Neural cell (in vitro differentiated cells): ENCODE data around the gene RAB3C. TPM values are rescaled to one million over a fixed set of nuclear protein-coding genes. Genes with fewer than 3 reads are reported as not detected.

ENCODE experiments used
- H2AFZ ChIP-seq: fragments of 200-600, 300-800 bp; sonication (generic), shearing (Covaris generic); 2 replicates; pipeline ENCODE4 v1.6.0; 2014; ENCODE audit warnings: low read depth, mild to moderate bottlenecking, antibody characterized with exemption, low read length, moderate library complexity
- H3F3A ChIP-seq: fragments of 200-600 bp; shearing (Covaris generic); 2 replicates; pipeline ENCODE4 v1.6.1; 2016; ENCODE audit warnings: mild to moderate bottlenecking, moderate library complexity, mixed read lengths, antibody characterized with exemption, low read length; ENCODE audit not compliant: insufficient read depth, poor library complexity, severe bottlenecking
- H3K27ac ChIP-seq: fragments of 200-600, 300-800 bp; sonication (generic), shearing (Covaris generic); 2 replicates; pipeline ENCODE4 v1.5.1; 2014; ENCODE audit warnings: mild to moderate bottlenecking, low read length, moderate library complexity
- H3K27me3 ChIP-seq: fragments of 300-800, 200-600 bp; sonication (generic), shearing (Covaris generic); 2 replicates; pipeline ENCODE4 v1.6.0; 2014; ENCODE audit warnings: mild to moderate bottlenecking, low read depth, low read length, moderate library complexity; ENCODE audit not compliant: insufficient read depth
- H3K36me3 ChIP-seq: fragments of 300-800, 200-600 bp; sonication (generic), shearing (Covaris generic); 2 replicates; pipeline ENCODE4 v1.5.1; 2014; ENCODE audit warnings: mild to moderate bottlenecking, antibody characterized with exemption, low read length, moderate library complexity; ENCODE audit not compliant: insufficient read depth
- H3K4me2 ChIP-seq: fragments of 300-800, 200-600 bp; sonication (generic), shearing (Covaris generic); 2 replicates; pipeline ENCODE4 v1.6.0; 2014; ENCODE audit warnings: mild to moderate bottlenecking, low read length
- H3K4me3 ChIP-seq: fragments of 300-800, 200-600 bp; sonication (generic), shearing (Covaris generic); 2 replicates; pipeline ENCODE4 v1.5.1; 2014; ENCODE audit warnings: mild to moderate bottlenecking, low read length, moderate library complexity
- H3K79me2 ChIP-seq: fragments of 200-600 bp; shearing (Covaris generic); replicated peaks from 2 replicates; pipeline ENCODE4 v1.6.0; 2014; ENCODE audit warnings: mild to moderate bottlenecking, low read length, moderate library complexity; ENCODE audit not compliant: insufficient read depth
- H3K9ac ChIP-seq: fragments of 300-800, 200-600 bp; sonication (generic), shearing (Covaris generic); 2 replicates; pipeline ENCODE4 v1.6.1; 2016; ENCODE audit warnings: mild to moderate bottlenecking, low read length, mixed read lengths
- H3K9me2 ChIP-seq: fragments of 200-600 bp; shearing (Covaris generic); 2 replicates; pipeline ENCODE4 v1.6.1; 2016; ENCODE audit warnings: mild to moderate bottlenecking, low read length, mixed read lengths; ENCODE audit not compliant: insufficient read depth
- H3K9me3 ChIP-seq: fragments of 200-600, 300-800 bp; sonication (generic), shearing (Covaris generic); 2 replicates; pipeline ENCODE4 v1.6.1; 2016; ENCODE audit warnings: mild to moderate bottlenecking, mixed run types, low read length, moderate library complexity, mixed read lengths
- H4K20me1 ChIP-seq: fragments of 200-600 bp; shearing (Covaris generic); 2 replicates; pipeline ENCODE4 v1.6.1; 2016; ENCODE audit warnings: mild to moderate bottlenecking, mixed run types; ENCODE audit not compliant: insufficient read depth
- EP300 ChIP-seq: fragments of 450-650 bp; conservative IDR thresholded peaks from 2 replicates; pipeline ENCODE4 v1.6.1; 2014; ENCODE audit warnings: antibody characterized with exemption, mild to moderate bottlenecking, moderate library complexity; ENCODE audit not compliant: poor library complexity, severe bottlenecking
- EZH2 ChIP-seq: fragments of 200-600, 300-800 bp; shearing (Covaris generic), sonication (generic); IDR thresholded peaks from 2 replicates; pipeline ENCODE4 v1.6.1; 2014; ENCODE audit warnings: antibody characterized with exemption, low read length, borderline replicate concordance, mild to moderate bottlenecking; ENCODE audit not compliant: insufficient read depth, poor library complexity, severe bottlenecking
- MXI1 ChIP-seq: fragments of 450-650 bp; conservative IDR thresholded peaks from 2 replicates; pipeline ENCODE4 v1.6.1; 2014; ENCODE audit warnings: antibody characterized with exemption, mild to moderate bottlenecking; ENCODE audit not compliant: poor library complexity, severe bottlenecking
- POLR2AphosphoS5 ChIP-seq: IDR thresholded peaks from 2 replicates; pipeline ENCODE4 v1.6.1; 2012
- RAD21 ChIP-seq: fragments of 450-650 bp; conservative IDR thresholded peaks from 2 replicates; pipeline ENCODE4 v1.6.1; 2014; ENCODE audit warnings: antibody characterized with exemption, mild to moderate bottlenecking, moderate library complexity
- SMC3 ChIP-seq: fragments of 450-650 bp; conservative IDR thresholded peaks from 2 replicates; pipeline ENCODE4 v1.6.1; 2014; ENCODE audit warnings: antibody characterized with exemption, mild to moderate bottlenecking, moderate library complexity; ENCODE audit not compliant: poor library complexity
- TAF1 ChIP-seq: IDR thresholded peaks from 2 replicates; pipeline ENCODE4 v1.6.1; 2012; ENCODE audit warnings: low read depth
- polyA plus RNA-seq: library from polyadenylated mRNA; depleted of rRNA; stranded (reverse); fragments of >200 nt; gene quantifications from 2 replicates; pipeline ENCODE4 v1.2.3, GENCODE V29; 2014
- TF ChIP-seq, protein P1 (sequence below): fragments of 450-650 bp; IDR thresholded peaks from 2 replicates; pipeline ENCODE4 v1.5.1; 2014; ENCODE audit warnings: antibody characterized with exemption, mild to moderate bottlenecking, moderate library complexity; ENCODE audit not compliant: poor library complexity, severe bottlenecking
- TF ChIP-seq, protein P2 (sequence below): IDR thresholded peaks from 2 replicates; pipeline ENCODE4 v1.6.1; 2012; ENCODE audit warnings: borderline replicate concordance

Gene RAB3C
- polyA plus RNA-seq, 1 donor from 2014 or later = 94.3 TPM

DNA sequence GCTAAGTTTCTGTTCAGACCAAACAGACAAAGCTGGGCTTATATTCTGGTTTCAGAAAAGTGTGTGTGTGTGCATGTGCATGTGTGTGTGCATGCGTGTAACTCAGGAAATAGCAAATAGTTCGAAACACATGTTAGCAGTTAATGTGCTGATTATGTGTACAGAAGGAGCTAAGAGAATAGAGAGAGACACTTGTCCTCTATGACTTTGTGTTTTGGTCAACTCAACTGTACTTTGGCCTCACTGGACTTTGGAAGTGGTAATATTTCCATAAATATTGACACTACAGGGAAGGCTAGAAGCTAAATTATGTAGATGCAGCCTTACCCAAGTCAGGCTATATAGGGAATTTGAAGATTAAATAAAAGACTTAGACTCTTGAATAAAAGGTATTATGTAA is 155.5 kb downstream of the RAB3C start:
- Histone ChIP-seq H2AFZ (no peak overlapping the region), H4K20me1 (no peaks in the 10 kb centered on the region)
- TF ChIP-seq SMC3 (no peak), EZH2 (no peak), POLR2AphosphoS5 (no peak), MXI1 (no peak)

DNA sequence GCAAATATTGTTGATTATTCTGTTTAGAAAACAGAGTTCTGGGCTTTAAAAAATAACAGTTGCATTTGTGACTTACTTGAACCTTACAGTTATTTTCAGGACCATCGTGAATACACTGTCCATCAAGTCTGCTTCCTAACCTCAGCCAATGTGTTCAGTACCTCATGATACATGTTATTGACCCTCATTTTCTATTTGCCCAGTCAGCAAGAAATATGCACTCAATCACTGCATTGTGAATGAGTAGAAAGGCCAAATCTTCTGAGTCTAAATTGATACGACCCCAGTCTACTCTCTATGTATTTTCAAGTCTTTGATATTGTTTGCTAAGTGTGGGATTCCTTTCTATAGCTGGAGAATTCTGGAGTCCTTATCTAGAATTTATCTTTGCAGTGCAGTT is 156.2 kb downstream of the RAB3C start:
- no peaks in the 10 kb centered on the region for H3K79me2 ChIP-seq
- no peaks in the 10 kb centered on the region for H4K20me1 ChIP-seq
- H2AFZ ChIP-seq = no peak overlapping the region
- no peak overlapping the region for H3K4me3 ChIP-seq
- H3K9me2 ChIP-seq = no peaks in the 10 kb centered on the region
- H3K36me3 ChIP-seq = no peaks in the 10 kb centered on the region
- no peak for TF ChIP-seq TAF1
- no peak for TF ChIP-seq EP300
- no peak for TF ChIP-seq POLR2AphosphoS5
- TF ChIP-seq RAD21 = no peak
- H3K9me3 ChIP-seq = no peaks in the 10 kb centered on the region
- no peak overlapping the region for H3K4me2 ChIP-seq
- H3K27ac ChIP-seq = no peak overlapping the region
- no peaks in the 10 kb centered on the region for H3F3A ChIP-seq
- H3K27me3 ChIP-seq = no peaks in the 10 kb centered on the region
- no peak overlapping the region for H3K9ac ChIP-seq

More for the DNA sequence above, 155.5 kb downstream of the RAB3C start:
- no peak overlapping the region for H3K4me3 ChIP-seq
- H3K79me2 ChIP-seq = no peaks in the 10 kb centered on the region
- H3K9ac ChIP-seq = no peak overlapping the region
- H3K9me2 ChIP-seq = no peaks in the 10 kb centered on the region
- H3K27me3 ChIP-seq = no peaks in the 10 kb centered on the region
- no peak overlapping the region for H3K27ac ChIP-seq
- H3K36me3 ChIP-seq = no peaks in the 10 kb centered on the region
- no peak overlapping the region for H3K4me2 ChIP-seq
- no peaks in the 10 kb centered on the region for H3K9me3 ChIP-seq
- H3F3A ChIP-seq = no peaks in the 10 kb centered on the region

DNA sequence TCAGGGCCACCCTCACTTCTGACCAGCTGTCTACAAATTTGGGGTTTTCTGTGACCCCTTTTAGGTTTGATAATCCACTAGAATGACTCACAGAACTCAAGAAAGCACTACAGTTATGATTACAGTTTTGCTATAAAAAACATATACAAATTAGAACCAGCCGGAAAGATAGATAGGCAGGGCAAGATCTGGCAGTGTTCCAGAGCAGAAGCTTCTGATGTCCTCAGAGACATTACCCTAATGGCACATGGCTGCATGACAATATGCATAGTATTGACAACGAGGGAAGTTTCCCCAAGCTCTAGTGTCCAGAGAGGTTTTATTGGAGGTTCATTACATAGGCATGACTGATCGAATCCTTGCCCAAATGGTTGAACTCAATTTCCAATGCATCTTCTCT is 158.1 kb downstream of the RAB3C start:
- H3K4me3 ChIP-seq = no peak overlapping the region
- no peaks in the 10 kb centered on the region for H3K79me2 ChIP-seq
- H3F3A ChIP-seq = no peaks in the 10 kb centered on the region
- TF ChIP-seq SMC3 = no peak
- no peak for TF ChIP-seq TAF1
- TF ChIP-seq, protein P1, sequence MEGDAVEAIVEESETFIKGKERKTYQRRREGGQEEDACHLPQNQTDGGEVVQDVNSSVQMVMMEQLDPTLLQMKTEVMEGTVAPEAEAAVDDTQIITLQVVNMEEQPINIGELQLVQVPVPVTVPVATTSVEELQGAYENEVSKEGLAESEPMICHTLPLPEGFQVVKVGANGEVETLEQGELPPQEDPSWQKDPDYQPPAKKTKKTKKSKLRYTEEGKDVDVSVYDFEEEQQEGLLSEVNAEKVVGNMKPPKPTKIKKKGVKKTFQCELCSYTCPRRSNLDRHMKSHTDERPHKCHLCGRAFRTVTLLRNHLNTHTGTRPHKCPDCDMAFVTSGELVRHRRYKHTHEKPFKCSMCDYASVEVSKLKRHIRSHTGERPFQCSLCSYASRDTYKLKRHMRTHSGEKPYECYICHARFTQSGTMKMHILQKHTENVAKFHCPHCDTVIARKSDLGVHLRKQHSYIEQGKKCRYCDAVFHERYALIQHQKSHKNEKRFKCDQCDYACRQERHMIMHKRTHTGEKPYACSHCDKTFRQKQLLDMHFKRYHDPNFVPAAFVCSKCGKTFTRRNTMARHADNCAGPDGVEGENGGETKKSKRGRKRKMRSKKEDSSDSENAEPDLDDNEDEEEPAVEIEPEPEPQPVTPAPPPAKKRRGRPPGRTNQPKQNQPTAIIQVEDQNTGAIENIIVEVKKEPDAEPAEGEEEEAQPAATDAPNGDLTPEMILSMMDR = no peak
- TF ChIP-seq EP300 = no peak
- TF ChIP-seq, protein P2, sequence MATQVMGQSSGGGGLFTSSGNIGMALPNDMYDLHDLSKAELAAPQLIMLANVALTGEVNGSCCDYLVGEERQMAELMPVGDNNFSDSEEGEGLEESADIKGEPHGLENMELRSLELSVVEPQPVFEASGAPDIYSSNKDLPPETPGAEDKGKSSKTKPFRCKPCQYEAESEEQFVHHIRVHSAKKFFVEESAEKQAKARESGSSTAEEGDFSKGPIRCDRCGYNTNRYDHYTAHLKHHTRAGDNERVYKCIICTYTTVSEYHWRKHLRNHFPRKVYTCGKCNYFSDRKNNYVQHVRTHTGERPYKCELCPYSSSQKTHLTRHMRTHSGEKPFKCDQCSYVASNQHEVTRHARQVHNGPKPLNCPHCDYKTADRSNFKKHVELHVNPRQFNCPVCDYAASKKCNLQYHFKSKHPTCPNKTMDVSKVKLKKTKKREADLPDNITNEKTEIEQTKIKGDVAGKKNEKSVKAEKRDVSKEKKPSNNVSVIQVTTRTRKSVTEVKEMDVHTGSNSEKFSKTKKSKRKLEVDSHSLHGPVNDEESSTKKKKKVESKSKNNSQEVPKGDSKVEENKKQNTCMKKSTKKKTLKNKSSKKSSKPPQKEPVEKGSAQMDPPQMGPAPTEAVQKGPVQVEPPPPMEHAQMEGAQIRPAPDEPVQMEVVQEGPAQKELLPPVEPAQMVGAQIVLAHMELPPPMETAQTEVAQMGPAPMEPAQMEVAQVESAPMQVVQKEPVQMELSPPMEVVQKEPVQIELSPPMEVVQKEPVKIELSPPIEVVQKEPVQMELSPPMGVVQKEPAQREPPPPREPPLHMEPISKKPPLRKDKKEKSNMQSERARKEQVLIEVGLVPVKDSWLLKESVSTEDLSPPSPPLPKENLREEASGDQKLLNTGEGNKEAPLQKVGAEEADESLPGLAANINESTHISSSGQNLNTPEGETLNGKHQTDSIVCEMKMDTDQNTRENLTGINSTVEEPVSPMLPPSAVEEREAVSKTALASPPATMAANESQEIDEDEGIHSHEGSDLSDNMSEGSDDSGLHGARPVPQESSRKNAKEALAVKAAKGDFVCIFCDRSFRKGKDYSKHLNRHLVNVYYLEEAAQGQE = no peak
- no peak for TF ChIP-seq MXI1
- H2AFZ ChIP-seq = no peak overlapping the region
- no peaks in the 10 kb centered on the region for H3K9me2 ChIP-seq
- H3K36me3 ChIP-seq = no peaks in the 10 kb centered on the region
- H3K9ac ChIP-seq = no peak overlapping the region
- H4K20me1 ChIP-seq = no peaks in the 10 kb centered on the region
- H3K9me3 ChIP-seq = no peaks in the 10 kb centered on the region
- no peak overlapping the region for H3K4me2 ChIP-seq
- no peaks in the 10 kb centered on the region for H3K27me3 ChIP-seq
- H3K27ac ChIP-seq = no peak overlapping the region
